ENCODE data around the gene STN1. TPM values are rescaled to one million over a fixed set of nuclear protein-coding genes. Genes with fewer than 3 reads are reported as not detected.

Gene STN1
- total RNA-seq, 1 experiment from 2014 or later = 14.3 TPM

DNA sequence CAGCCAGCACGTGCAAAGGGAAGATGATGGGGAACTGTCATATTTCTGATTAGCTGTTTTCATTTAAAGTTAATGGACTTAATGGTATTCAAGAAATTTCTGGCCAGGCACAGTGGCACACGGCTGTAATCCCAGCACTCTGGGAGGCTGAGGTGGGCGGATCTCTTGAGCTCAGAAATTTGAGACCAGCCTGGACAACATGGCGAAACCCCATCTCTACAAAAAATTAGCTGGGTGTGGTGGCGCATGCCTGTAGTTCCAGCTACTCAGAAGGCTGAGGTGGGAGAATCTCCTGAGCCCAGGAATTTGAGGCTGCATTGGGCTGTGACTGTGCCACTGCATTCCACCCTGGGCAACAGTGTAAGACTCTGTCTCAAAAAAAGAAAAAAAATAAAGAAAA is 18.7 kb downstream of the STN1 start:
- ChIA-PET CTCF (interaction anchor here (0.9 kb wide), 1 partner anchor 11 kb away, joined by 3 read pairs; no protein-coding TSS in a partner anchor), POLR2A (ENCODE audit: low non-redundant PET) (no interaction called here)
- Histone ChIP-seq H3K36me3 (ENCODE audit: insufficient read depth, low read length, poor library complexity, severe bottlenecking) (no peaks in the 10 kb centered on the region), H3K4me3 (ENCODE audit: low read depth, low read length, poor library complexity, severe bottlenecking) (no peak overlapping the region), H3K27ac (ENCODE audit: low read depth, low read length, poor library complexity, severe bottlenecking) (no peak overlapping the region), H3K4me1 (ENCODE audit: insufficient read depth, low read length, poor library complexity, severe bottlenecking) (peaks cover 36% of the 10 kb centered on the region), H3K9me3 (ENCODE audit: low read depth, low read length, poor library complexity, severe bottlenecking) (no peaks in the 10 kb centered on the region), H3K27me3 (replicated peaks; ENCODE audit: insufficient read depth, low read depth, low read length, poor library complexity) (no peaks in the 10 kb centered on the region)
- TF ChIP-seq, protein P1, sequence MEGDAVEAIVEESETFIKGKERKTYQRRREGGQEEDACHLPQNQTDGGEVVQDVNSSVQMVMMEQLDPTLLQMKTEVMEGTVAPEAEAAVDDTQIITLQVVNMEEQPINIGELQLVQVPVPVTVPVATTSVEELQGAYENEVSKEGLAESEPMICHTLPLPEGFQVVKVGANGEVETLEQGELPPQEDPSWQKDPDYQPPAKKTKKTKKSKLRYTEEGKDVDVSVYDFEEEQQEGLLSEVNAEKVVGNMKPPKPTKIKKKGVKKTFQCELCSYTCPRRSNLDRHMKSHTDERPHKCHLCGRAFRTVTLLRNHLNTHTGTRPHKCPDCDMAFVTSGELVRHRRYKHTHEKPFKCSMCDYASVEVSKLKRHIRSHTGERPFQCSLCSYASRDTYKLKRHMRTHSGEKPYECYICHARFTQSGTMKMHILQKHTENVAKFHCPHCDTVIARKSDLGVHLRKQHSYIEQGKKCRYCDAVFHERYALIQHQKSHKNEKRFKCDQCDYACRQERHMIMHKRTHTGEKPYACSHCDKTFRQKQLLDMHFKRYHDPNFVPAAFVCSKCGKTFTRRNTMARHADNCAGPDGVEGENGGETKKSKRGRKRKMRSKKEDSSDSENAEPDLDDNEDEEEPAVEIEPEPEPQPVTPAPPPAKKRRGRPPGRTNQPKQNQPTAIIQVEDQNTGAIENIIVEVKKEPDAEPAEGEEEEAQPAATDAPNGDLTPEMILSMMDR (conservative IDR thresholded peaks at IDR 0.05; ENCODE audit: low read depth, low read length) = no peak
- TF ChIP-seq EZH2 (IDR thresholded peaks at IDR 0.05; ENCODE audit: borderline replicate concordance, low read depth, low read length, poor library complexity, severe bottlenecking) = no peak
- no peak for DNase-seq (ENCODE audit: low spot score)
- no TSS peak for BruUV-seq (replicated peaks)
- intact Hi-C loops (cut with micrococcal nuclease; ENCODE audit: unreplicated experiment) = no loop called here

GRCh38 chr10:103897241-103897774 is 20.7 kb downstream of the STN1 start:
- Histone ChIP-seq H3K9me3 (ENCODE audit: low read depth, low read length, poor library complexity, severe bottlenecking) (no peaks in the 10 kb centered on the region), H3K27ac (ENCODE audit: low read depth, low read length, poor library complexity, severe bottlenecking) (no peak overlapping the region), H3K36me3 (ENCODE audit: insufficient read depth, low read length, poor library complexity, severe bottlenecking) (no peaks in the 10 kb centered on the region), H3K27me3 (replicated peaks; ENCODE audit: insufficient read depth, low read depth, low read length, poor library complexity) (no peaks in the 10 kb centered on the region), H3K4me3 (ENCODE audit: low read depth, low read length, poor library complexity, severe bottlenecking) (no peak overlapping the region), H3K4me1 (ENCODE audit: insufficient read depth, low read length, poor library complexity, severe bottlenecking) (peaks cover 36% of the 10 kb centered on the region)
- ChIA-PET POLR2A (ENCODE audit: low non-redundant PET) (no interaction called here), CTCF (no interaction called here)
- DNase-seq (ENCODE audit: low spot score) = no peak
- TF ChIP-seq, protein P1 (conservative IDR thresholded peaks at IDR 0.05; ENCODE audit: low read depth, low read length) = no peak
- TF ChIP-seq EZH2 (IDR thresholded peaks at IDR 0.05; ENCODE audit: borderline replicate concordance, low read depth, low read length, poor library complexity, severe bottlenecking) = no peak
- intact Hi-C loops (cut with micrococcal nuclease; ENCODE audit: unreplicated experiment) = no loop called here
- BruUV-seq (replicated peaks) = no TSS peak

DNA sequence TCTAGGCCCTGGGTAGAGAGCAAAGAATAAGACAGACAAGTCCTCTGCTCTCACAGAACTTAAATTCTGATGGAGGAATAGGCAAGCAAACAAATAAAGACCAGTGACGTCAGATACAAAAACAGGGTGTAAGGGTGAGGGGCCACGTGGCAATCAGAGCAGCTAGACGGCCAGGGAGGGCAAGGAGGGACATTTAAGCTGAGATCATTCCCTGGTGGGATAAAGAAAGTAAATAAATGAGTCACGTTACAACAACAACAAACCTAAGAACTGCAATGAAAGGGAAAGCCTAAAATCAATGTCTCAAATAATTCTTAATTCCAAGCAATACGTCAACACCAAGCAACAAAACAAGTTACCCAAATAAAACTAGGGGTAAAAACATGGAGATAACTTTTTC is 21.8 kb downstream of the STN1 start:
- no peaks in the 10 kb centered on the region for H3K27me3 ChIP-seq (replicated peaks; ENCODE audit: insufficient read depth, low read depth, low read length, poor library complexity)
- intact Hi-C loops (cut with micrococcal nuclease; ENCODE audit: unreplicated experiment) = no loop called here
- H3K9me3 ChIP-seq (ENCODE audit: low read depth, low read length, poor library complexity, severe bottlenecking) = no peaks in the 10 kb centered on the region
- H3K4me1 ChIP-seq (ENCODE audit: insufficient read depth, low read length, poor library complexity, severe bottlenecking) = peaks cover 36% of the 10 kb centered on the region
- no TSS peak for BruUV-seq (replicated peaks)
- H3K27ac ChIP-seq (ENCODE audit: low read depth, low read length, poor library complexity, severe bottlenecking) = no peak overlapping the region
- H3K4me3 ChIP-seq (ENCODE audit: low read depth, low read length, poor library complexity, severe bottlenecking) = no peak overlapping the region
- POLR2A ChIA-PET (ENCODE audit: low non-redundant PET) = no interaction called here
- CTCF ChIA-PET = no interaction called here
- no peak for TF ChIP-seq EZH2 (IDR thresholded peaks at IDR 0.05; ENCODE audit: borderline replicate concordance, low read depth, low read length, poor library complexity, severe bottlenecking)
- TF ChIP-seq, protein P1 (conservative IDR thresholded peaks at IDR 0.05; ENCODE audit: low read depth, low read length) = no peak
- no peak for DNase-seq (ENCODE audit: low spot score)
- no peaks in the 10 kb centered on the region for H3K36me3 ChIP-seq (ENCODE audit: insufficient read depth, low read length, poor library complexity, severe bottlenecking)

All from A673 (cell line).